Measurements from ENCODE around the gene CMTM7.

The CMTM7 gene

GRCh38 chr3:32454731-32455608 lies 63.3 kb downstream of the CMTM7 start (continued):
- TF ChIP-seq ZNF518A (tag by site-specific recombination; conservative IDR thresholded peaks at IDR 0.05; ENCODE audit: low read depth): no peak
- TF ChIP-seq ZNF239 (tag by site-specific recombination; IDR thresholded peaks at IDR 0.05): no peak
- no peak for TF ChIP-seq WT1 (tag by site-specific recombination; IDR thresholded peaks at IDR 0.05)
- TF ChIP-seq ZBTB6 (tag by site-specific recombination; IDR thresholded peaks at IDR 0.05): no peak

- no peak for TF ChIP-seq ZNF112 (tag by site-specific recombination; IDR thresholded peaks at IDR 0.05)
- no peak for TF ChIP-seq MEIS1 (CRISPR knock-in tag; IDR thresholded peaks at IDR 0.05; ENCODE audit: borderline replicate concordance)
- TF ChIP-seq OVOL3 (tag by site-specific recombination; IDR thresholded peaks at IDR 0.05): no peak
- TF ChIP-seq ZNF223 (tag by site-specific recombination; IDR thresholded peaks at IDR 0.05): no peak
- TF ChIP-seq ZNF623 (tag by site-specific recombination; IDR thresholded peaks at IDR 0.05): no peak
- TF ChIP-seq ZNF416 (tag by site-specific recombination; IDR thresholded peaks at IDR 0.05): no peak
- TF ChIP-seq BCL6B (tag by site-specific recombination; IDR thresholded peaks at IDR 0.05): no peak
- no peak for TF ChIP-seq ZNF514 (tag by site-specific recombination; IDR thresholded peaks at IDR 0.05)
- TF ChIP-seq ZNF114 (tag by site-specific recombination; IDR thresholded peaks at IDR 0.05): no peak
- TF ChIP-seq, protein P1, sequence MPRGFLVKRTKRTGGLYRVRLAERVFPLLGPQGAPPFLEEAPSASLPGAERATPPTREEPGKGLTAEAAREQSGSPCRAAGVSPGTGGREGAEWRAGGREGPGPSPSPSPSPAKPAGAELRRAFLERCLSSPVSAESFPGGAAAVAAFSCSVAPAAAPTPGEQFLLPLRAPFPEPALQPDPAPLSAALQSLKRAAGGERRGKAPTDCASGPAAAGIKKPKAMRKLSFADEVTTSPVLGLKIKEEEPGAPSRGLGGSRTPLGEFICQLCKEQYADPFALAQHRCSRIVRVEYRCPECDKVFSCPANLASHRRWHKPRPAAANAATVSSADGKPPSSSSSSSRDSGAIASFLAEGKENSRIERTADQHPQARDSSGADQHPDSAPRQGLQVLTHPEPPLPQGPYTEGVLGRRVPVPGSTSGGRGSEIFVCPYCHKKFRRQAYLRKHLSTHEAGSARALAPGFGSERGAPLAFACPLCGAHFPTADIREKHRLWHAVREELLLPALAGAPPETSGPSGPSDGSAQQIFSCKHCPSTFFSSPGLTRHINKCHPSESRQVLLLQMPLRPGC (tag by site-specific recombination; IDR thresholded peaks at IDR 0.05): no peak
- TF ChIP-seq SETDB1 (IDR thresholded peaks at IDR 0.05; ENCODE audit: insufficient read length, low read length): no peak
- TF ChIP-seq ZNF350 (tag by site-specific recombination; IDR thresholded peaks at IDR 0.05): no peak
- TF ChIP-seq, protein P2, sequence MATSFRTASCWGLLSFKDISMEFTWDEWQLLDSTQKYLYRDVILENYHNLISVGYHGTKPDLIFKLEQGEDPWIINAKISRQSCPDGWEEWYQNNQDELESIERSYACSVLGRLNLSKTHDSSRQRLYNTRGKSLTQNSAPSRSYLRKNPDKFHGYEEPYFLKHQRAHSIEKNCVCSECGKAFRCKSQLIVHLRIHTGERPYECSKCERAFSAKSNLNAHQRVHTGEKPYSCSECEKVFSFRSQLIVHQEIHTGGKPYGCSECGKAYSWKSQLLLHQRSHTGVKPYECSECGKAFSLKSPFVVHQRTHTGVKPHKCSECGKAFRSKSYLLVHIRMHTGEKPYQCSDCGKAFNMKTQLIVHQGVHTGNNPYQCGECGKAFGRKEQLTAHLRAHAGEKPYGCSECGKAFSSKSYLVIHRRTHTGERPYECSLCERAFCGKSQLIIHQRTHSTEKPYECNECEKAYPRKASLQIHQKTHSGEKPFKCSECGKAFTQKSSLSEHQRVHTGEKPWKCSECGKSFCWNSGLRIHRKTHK (tag by site-specific recombination; IDR thresholded peaks at IDR 0.05): no peak
- TF ChIP-seq TCF7L2 (IDR thresholded peaks at IDR 0.05; ENCODE audit: borderline replicate concordance, low read depth, low read length): no peak
- TF ChIP-seq ZNF707 (tag by site-specific recombination; IDR thresholded peaks at IDR 0.05): no peak
- TF ChIP-seq ZXDB (tag by site-specific recombination; IDR thresholded peaks at IDR 0.05): no peak
- no peak for TF ChIP-seq ZBTB17 (tag by site-specific recombination; IDR thresholded peaks at IDR 0.05)
- POLR2A ChIA-PET: no interaction called here
- H3K36me3 ChIP-seq (ENCODE audit: control insufficient read depth in 2 of 2, insufficient read depth in 1 of 2, low read length in 2 of 2): peaks cover 0 to 10% of the 10 kb centered on the region in 2 experiments; a peak in 2 of 3 replicates
- H3K4me1 ChIP-seq (ENCODE audit: control insufficient read depth, insufficient read depth, low read length): peaks cover 7% of the 10 kb centered on the region; the same call in 1 of the 2 replicates
- H3K9me3 ChIP-seq (ENCODE audit: control insufficient read depth, insufficient read depth, low read depth, low read length): no peaks in the 10 kb centered on the region
- CTCF ChIA-PET: interaction anchor here (0.6 to 1.2 kb wide), 2 partner anchors 11 to 234 kb away, joined by 3 read pairs; no protein-coding TSS in a partner anchor
- H3K4me3 ChIP-seq (ENCODE audit: low read depth, low read length): no peak overlapping the region
- no peak overlapping the region for H3K27ac ChIP-seq (ENCODE audit: extremely low read depth, low read depth, low read length)
Observed at GRCh38 chr3:32455609-32456428, 64.2 kb downstream of the CMTM7 start.

Measured in HEK293 (cell line).